Duodenal mucosa (tissue), 2 donors: ENCODE results near the gene CD34.

Experiments
- H3K27ac ChIP-seq: one replicate; pipeline ENCODE4 v1.7.0; 2013; ENCODE audit warnings: low read depth, low read length
- H3K27me3 ChIP-seq, 2 donors: one replicate each; pipeline ENCODE4 v1.7.0; 2013; ENCODE audit warnings: low read length in 2 of 2, control low read depth in 1 of 2; ENCODE audit not compliant: insufficient read depth in 2 of 2, control insufficient read depth in 1 of 2
- H3K36me3 ChIP-seq, 2 donors: one replicate each; pipeline ENCODE4 v1.7.0; 2013; ENCODE audit warnings: low read length in 2 of 2, control low read depth in 1 of 2; ENCODE audit not compliant: insufficient read depth in 2 of 2, control insufficient read depth in 1 of 2
- H3K4me1 ChIP-seq, 2 donors: one replicate each; pipeline ENCODE4 v1.7.0; 2013; ENCODE audit warnings: low read length in 2 of 2, control low read depth in 1 of 2; ENCODE audit not compliant: insufficient read depth in 2 of 2, control insufficient read depth in 1 of 2
- H3K4me3 ChIP-seq, 2 donors: one replicate each; pipeline ENCODE4 v1.7.0; 2013; ENCODE audit warnings: low read length in 2 of 2, low read depth in 1 of 2
- H3K9ac ChIP-seq, 2 donors: one replicate each; pipeline ENCODE4 v1.7.0; 2013; ENCODE audit warnings: low read length in 2 of 2, low read depth in 1 of 2
- H3K9me3 ChIP-seq, 2 donors: one replicate each; pipeline ENCODE4 v1.7.0; 2013; ENCODE audit warnings: low read length in 2 of 2, control low read depth in 1 of 2; ENCODE audit not compliant: control insufficient read depth in 1 of 2

CD34 gene

GRCh38 chr1:207890136-207890738 is 20.7 kb downstream of the CD34 start:
- Histone ChIP-seq H3K4me3 (no peak overlapping the region), H3K27me3 (no peaks in the 10 kb centered on the region), H3K4me1 (peaks cover 16 to 27% of the 10 kb centered on the region in 2 donors), H3K36me3 (no peaks in the 10 kb centered on the region), H3K9ac (no peak overlapping the region), H3K27ac (peak overlapping the region; percentile 37), H3K9me3 (no peaks in the 10 kb centered on the region)

- H3K9me3 ChIP-seq = no peaks in the 10 kb centered on the region
- H3K4me1 ChIP-seq = peaks cover 16 to 33% of the 10 kb centered on the region in 2 donors
- no peaks in the 10 kb centered on the region for H3K36me3 ChIP-seq
- H3K4me3 ChIP-seq = no peak overlapping the region
- H3K9ac ChIP-seq = no peak overlapping the region
- no peak overlapping the region for H3K27ac ChIP-seq
- no peaks in the 10 kb centered on the region for H3K27me3 ChIP-seq
Observed at GRCh38 chr1:207888652-207889051, 22.3 kb downstream of the CD34 start.

GRCh38 chr1:207887542-207888201 is 23.3 kb downstream of the CD34 start:
- no peaks in the 10 kb centered on the region for H3K36me3 ChIP-seq
- peaks cover 16 to 34% of the 10 kb centered on the region in 2 donors for H3K4me1 ChIP-seq
- H3K9me3 ChIP-seq = no peaks in the 10 kb centered on the region
- no peak overlapping the region for H3K27ac ChIP-seq
- H3K27me3 ChIP-seq = no peaks in the 10 kb centered on the region
- H3K9ac ChIP-seq = no peak overlapping the region
- no peak overlapping the region for H3K4me3 ChIP-seq

GRCh38 chr1:207886227-207886626 is 24.7 kb downstream of the CD34 start:
- H3K4me3 ChIP-seq = no peak overlapping the region
- H3K36me3 ChIP-seq = no peaks in the 10 kb centered on the region
- H3K27ac ChIP-seq = no peak overlapping the region
- H3K27me3 ChIP-seq = no peaks in the 10 kb centered on the region
- H3K4me1 ChIP-seq = peaks cover 16 to 38% of the 10 kb centered on the region in 2 donors
- no peak overlapping the region for H3K9ac ChIP-seq
- no peaks in the 10 kb centered on the region for H3K9me3 ChIP-seq

GRCh38 chr1:207885129-207886032 is 25.5 kb downstream of the CD34 start:
- H3K27me3 ChIP-seq = no peaks in the 10 kb centered on the region
- H3K9me3 ChIP-seq = no peaks in the 10 kb centered on the region
- no peak overlapping the region for H3K4me3 ChIP-seq
- no peak overlapping the region for H3K27ac ChIP-seq
- H3K9ac ChIP-seq = no peak overlapping the region
- H3K36me3 ChIP-seq = no peaks in the 10 kb centered on the region
- H3K4me1 ChIP-seq = peaks cover 11 to 29% of the 10 kb centered on the region in 2 donors

- peaks cover 10 to 20% of the 10 kb centered on the region in 2 donors for H3K4me1 ChIP-seq
- no peak overlapping the region for H3K9ac ChIP-seq
- no peak overlapping the region for H3K27ac ChIP-seq
Observed at GRCh38 chr1:207884266-207885029, 26.5 kb downstream of the CD34 start.

GRCh38 chr1:207883660-207884250 is 27.2 kb downstream of the CD34 start:
- peaks cover 4 to 15% of the 10 kb centered on the region in 2 donors for H3K4me1 ChIP-seq
- H3K9ac ChIP-seq = no peak overlapping the region
- H3K27me3 ChIP-seq = no peaks in the 10 kb centered on the region
- no peaks in the 10 kb centered on the region for H3K36me3 ChIP-seq
- no peaks in the 10 kb centered on the region for H3K9me3 ChIP-seq
- peak overlapping the region in 1 of 2 donors; percentile 55 for H3K4me3 ChIP-seq
- H3K27ac ChIP-seq = no peak overlapping the region

More at GRCh38 chr1:207884266-207885029, 26.5 kb downstream of the CD34 start:
- Histone ChIP-seq H3K36me3 (no peaks in the 10 kb centered on the region), H3K27me3 (no peaks in the 10 kb centered on the region), H3K4me3 (no peak overlapping the region), H3K9me3 (no peaks in the 10 kb centered on the region)

- H3K4me3 ChIP-seq = peak overlapping the region; percentile 44 to 55
- H3K27me3 ChIP-seq = no peaks in the 10 kb centered on the region
- no peak overlapping the region for H3K27ac ChIP-seq
- H3K9ac ChIP-seq = no peak overlapping the region
- no peaks in the 10 kb centered on the region for H3K9me3 ChIP-seq
- H3K4me1 ChIP-seq = peaks cover 4 to 15% of the 10 kb centered on the region in 2 donors
- no peaks in the 10 kb centered on the region for H3K36me3 ChIP-seq
Observed at GRCh38 chr1:207883104-207883651, 27.7 kb downstream of the CD34 start.

GRCh38 chr1:207882692-207883091 is 28.2 kb downstream of the CD34 start:
- Histone ChIP-seq H3K4me3 (no peak overlapping the region), H3K9me3 (no peaks in the 10 kb centered on the region), H3K27ac (no peak overlapping the region), H3K36me3 (no peaks in the 10 kb centered on the region), H3K9ac (no peak overlapping the region), H3K27me3 (no peaks in the 10 kb centered on the region), H3K4me1 (peaks cover 4 to 15% of the 10 kb centered on the region in 2 donors)
